GM12872 (cell line): Measurements from ENCODE around the gene DMD.

Source experiments
- CTCF ChIP-seq: IDR thresholded peaks from 3 replicates; pipeline ENCODE4 v1.5.1; 2011; ENCODE audit warnings: low read depth, mild to moderate bottlenecking, low read length, moderate library complexity; ENCODE audit not compliant: insufficient read depth

Gene DMD

DNA sequence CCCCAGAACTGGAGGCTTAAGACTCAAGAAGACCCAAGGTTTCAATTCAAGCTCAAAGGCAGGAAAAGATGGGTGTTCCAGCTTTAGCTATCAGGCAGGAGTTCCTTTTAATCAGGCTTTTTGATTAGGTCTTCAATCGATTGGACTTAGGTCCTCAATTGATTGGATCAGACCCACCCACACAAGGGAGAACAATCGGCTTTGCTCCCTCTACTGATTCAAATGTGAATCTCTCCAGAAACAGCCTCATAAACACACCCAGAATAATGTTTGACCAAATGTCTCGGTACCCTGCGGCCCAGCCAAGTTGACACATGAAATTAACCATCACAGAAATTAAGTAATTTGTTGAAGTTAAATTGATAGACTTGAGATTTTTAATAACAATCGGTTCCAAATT lies 1222.4 kb downstream of the DMD start:
- no peak for TF ChIP-seq CTCF

GRCh38 chrX:31981546-31982062 lies 1229.7 kb downstream of the DMD start:
- no peak for TF ChIP-seq CTCF

- TF ChIP-seq CTCF = no peak
These were observed 1241.6 kb downstream of the DMD start for GRCh38 chrX:31969714-31970113.

DNA sequence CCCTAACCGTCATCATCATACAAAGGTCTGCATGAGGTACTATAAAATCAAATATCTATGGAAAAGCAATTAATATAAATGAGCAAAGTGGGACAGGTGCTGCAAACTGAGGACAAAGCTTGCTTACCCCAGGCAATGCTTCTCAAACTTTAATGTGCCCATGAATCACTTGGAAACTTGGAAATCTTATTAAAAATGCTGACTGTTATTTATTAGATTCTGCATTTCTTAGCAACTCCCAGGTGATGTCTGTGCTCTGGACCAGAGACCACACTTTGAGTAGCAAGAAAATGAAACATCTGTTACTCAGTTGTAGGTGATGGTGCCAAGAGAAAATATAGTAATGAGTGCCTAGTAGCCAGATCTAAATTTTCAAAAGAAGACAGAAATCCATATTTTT lies 1249.1 kb downstream of the DMD start:
- TF ChIP-seq CTCF = no peak

GRCh38 chrX:31934842-31935370 lies 1276.4 kb downstream of the DMD start:
- no peak for TF ChIP-seq CTCF

DNA sequence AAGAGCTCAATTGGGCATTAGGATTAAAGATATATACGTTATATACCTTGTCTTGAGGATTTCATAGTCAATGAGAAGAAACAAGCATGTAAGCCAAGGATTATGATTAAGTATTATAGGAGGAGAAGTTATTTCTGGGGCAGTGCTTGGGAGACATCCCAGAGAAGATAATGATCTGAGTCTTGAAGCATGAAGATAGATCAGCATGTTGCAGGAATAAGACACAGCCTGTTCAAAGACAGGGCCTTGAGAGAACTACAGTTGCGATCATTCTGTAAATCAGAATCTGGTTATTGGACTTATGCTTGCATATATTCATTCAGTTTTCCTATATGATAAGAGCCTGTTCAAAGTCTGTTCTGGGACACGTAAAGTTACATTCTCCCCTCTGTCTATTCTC lies 1277.3 kb downstream of the DMD start:
- no peak for TF ChIP-seq CTCF

DNA sequence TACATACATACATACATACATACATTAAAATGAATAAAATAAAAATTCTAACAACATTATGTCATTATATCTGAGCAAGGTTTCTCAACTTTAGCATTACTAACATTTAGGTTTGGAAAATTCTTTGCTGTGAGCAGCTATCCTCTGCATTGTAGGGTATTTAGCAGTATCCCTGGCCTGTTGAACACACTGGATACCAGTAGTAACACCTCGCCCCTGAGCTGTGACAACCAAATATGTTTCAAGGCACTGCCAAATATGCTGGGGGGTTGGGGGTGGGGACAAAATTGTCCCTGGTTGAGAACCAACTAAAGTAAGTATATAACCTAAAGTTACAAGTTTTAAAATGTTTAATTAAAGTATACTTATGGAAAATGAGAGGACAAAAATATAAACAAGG lies 1278.6 kb downstream of the DMD start:
- TF ChIP-seq CTCF = no peak
